Stimulated activated CD4-positive, alpha-beta T cell treated with anti-CD3 and anti-CD28 coated beads, Interleukin-1b, Interleukin-23, amount 100 ng/mL, for 4 hours (primary cell): ENCODE results near the gene NRAP.

ENCODE experiments used
- DNase-seq, 2 donors: peaks; one replicate each; pipeline ENCODE4 v3.0.0-alpha.2; 2020; ENCODE audit warnings: low read depth in 2 of 2

The NRAP gene

GRCh38 chr10:113663908-113664307 lies at the start of gene NRAP:
Gene NRAP, minus strand, starts transcription at chr10:113664041. Its CDS starts 159 bp downstream, at chr10:113663882.
- DNase-seq, result no peak

DNA sequence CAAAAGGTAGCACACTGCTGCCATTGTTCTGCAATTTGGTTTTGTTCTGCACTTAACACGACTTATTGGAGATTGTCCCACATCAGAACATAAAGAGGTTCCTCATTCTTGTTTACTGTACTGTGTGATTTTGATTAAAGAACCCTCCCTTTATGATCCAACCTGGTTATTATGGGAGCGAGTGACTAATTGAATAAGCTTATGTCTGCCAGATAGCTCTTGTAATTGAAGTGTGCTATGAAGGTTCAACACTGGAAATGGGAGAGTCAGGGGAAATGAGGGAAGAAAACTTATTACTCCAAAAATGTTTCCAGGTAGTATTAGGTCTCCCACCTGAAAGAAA lies 49.8 kb upstream of the NRAP start:
- DNase-seq, result no peak

DNA sequence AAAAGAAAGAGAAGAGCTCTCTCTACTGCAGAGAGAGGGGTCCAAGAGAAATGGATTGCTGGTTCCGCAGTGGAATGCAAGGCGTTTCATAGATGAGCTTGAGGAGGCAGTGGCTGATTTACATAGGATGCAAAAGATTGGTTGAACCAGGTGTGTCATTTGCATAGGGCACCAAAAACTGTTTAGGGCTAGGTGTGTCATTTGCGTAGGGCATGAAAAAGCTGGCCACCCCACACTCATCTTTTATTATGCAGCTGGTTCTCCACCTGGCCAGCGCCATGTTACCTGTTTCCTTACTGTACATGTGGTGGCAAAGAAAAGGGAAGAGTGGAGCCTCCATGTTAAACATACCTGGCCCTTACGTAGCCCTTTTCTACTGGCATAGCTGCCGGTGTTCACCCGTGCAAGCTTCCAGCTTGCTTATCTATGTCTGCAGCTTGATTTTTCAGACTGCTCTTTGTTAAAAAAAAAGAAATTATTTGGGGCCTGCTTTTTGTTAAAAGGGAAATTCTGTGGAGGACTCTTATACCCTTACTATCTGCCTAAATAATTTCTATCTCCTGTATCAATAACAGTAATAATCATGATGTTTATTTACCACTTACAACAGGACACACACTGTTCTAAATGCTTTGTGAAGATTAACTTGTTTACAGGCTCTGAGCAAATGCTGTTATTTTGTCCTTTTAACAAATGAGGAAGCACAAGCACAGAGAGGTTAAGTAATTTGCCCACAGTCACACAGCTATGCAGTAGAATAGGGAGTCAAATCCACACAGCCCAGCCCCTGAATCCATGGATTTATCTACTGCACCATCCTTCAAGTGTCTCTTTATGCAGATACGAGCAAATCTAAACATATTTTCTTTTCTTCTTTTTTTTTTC lies 49.2 kb upstream of the NRAP start:
- no peak for DNase-seq

DNA sequence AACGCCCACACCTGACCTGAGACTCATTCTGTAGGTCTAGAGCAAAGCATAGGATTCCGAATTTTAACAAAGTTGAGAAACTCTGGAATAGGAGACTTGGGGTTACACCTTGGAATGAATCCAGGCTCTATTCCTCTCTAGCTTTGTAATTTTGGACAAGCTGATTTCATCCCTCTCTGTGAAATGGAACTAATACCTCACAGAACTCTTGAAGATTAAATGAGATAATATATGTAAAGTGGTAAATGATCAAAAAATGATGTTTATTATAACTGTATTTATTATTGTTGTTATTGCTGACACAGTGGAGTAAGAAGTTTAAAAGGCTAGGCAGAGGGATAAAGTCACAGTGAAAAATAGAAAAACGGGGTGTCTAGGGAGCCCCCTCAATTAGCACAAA lies 48.2 kb upstream of the NRAP start:
- no peak for DNase-seq

GRCh38 chr10:113711142-113711541 lies 47.3 kb upstream of the NRAP start:
- no peak for DNase-seq

DNA sequence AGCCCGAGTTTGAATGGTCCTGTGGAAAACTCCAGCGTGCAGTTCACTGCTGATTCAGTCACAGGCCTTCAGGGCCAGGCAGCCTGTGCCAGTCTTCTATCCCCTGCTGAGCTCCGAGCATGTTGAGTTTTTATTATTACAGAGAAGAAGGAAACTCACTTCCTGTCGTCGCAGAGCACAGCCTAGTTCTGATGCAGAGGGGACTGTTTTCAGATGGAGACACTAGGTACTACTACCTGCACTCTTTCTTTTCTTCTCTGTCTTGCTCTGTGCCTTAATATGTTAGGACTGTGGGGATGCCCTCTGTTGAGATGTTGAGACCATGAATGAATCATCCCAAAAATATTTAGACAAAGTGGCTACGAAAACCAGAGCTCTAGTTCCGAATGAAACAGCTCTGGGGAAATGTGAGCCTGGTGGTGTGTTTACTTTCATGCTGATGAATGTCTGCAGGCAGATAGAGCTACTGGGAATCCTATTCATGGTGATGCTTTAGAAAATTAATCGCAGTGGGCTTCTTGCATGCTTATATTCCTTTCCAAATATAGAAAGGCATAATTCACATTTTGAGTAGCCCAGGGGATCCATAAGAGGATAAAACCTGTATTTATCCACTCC lies 45.5 kb upstream of the NRAP start:
- DNase-seq, result no peak

- DNase-seq, result no peak
These were observed 44.8 kb upstream of the NRAP start for GRCh38 chr10:113708640-113709039.

GRCh38 chr10:113706623-113707022 lies 42.8 kb upstream of the NRAP start:
- DNase-seq, result no peak

GRCh38 chr10:113705344-113705652 lies 41.5 kb upstream of the NRAP start:
- no peak for DNase-seq

DNA sequence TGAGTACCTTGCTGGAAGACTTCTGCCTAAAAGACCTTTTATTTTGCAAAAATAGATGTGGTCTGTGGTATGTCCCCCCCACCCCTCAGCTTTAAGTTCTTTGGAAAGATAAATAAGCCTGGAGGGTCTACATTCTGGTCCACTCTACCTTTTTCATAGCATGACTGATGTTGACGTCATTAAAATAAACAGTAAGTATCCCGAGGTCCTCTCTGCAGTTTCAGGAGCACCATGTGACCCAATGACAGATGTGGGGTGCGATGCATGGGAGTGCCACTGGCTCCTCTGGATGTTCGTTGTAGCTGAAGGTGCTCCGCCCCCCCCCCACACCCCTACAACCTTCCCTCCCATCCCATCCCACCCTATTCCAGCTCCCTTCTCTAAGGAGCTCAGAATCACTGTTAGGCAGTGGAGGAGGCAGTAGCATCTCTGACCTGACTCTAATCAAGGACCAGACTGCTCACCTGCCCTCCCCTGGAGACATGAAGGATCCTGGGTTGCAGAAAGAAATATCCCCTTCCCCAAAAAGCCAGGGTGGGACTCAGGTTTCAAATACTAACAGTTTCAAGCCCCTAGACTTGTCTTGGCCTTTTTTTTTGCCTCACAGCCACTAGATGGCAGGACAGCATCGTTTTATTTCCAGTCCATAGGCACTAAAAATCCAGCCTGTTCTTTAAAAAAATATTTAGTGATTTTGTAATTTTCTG lies 40.9 kb upstream of the NRAP start:
- no peak for DNase-seq

DNA sequence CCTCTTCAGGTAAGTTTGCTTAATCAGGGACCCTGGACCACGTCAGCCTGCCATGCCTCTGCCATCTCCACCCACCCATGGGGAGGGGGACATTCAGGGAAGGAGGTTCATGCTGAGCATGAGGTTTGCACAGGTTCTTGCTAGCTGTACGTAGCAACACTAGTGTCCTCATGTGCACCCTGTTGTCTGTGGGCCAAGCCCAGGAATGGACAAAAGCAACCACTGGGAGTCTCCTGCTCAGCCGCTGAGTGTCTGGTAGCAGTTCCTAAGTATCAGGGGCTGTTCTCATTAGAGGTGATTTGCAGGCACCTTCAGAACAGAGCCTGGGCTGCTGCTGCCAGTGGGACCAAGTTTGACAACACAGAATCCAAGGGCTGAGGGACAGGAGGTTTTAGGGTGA lies 33.8 kb upstream of the NRAP start:
- no peak for DNase-seq

DNA sequence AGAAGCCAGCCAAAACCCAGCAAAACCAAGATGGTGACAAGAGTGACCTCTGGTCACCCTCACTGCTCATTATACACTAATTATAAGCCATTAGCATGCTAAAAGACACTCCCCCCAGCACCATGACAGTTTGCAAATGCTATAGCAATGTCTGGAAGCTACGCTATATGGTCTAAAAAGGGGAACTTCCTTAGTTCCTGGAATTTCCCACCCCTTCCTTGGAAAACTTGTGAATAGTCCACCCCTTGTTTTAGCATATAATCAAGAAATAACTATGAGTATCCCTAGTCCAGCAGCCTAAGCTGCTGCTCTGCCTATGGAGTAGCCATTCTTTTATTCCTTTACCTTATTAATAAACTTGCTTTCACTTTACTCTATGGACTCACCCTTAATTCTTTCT lies 31.9 kb upstream of the NRAP start:
- no peak for DNase-seq

- DNase-seq, result no peak
These were observed 29.5 kb upstream of the NRAP start for GRCh38 chr10:113693348-113693747.

- DNase-seq, result no peak
These were observed 28.4 kb upstream of the NRAP start for GRCh38 chr10:113692271-113692670.

- DNase-seq, result no peak
These were observed 27.5 kb upstream of the NRAP start for GRCh38 chr10:113691381-113691780.

GRCh38 chr10:113690749-113691148 lies 26.9 kb upstream of the NRAP start:
- no peak for DNase-seq

GRCh38 chr10:113689574-113689973 lies 25.7 kb upstream of the NRAP start:
- no peak for DNase-seq

GRCh38 chr10:113689057-113689456 lies 25.2 kb upstream of the NRAP start:
- no peak for DNase-seq

- DNase-seq, result no peak
These were observed 23.2 kb upstream of the NRAP start for GRCh38 chr10:113687037-113687436.

DNA sequence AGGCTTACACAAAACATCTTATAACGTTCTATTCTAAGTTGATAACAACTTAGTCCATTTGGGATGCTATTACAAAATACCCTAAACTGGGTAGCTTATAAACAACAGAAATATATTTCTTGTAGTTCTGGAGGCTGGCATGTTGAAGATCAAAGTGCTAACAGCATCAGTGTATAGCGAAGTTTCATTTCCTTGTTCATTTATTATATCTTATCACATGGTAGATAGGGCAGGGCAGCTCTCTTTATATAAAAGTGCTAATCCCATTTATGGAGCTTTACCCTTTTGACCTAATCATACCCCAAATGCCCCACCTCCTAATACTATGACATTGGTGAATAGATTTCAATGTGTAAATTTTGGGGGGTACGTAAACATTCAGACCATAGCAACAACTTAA lies 22.2 kb upstream of the NRAP start:
- no peak for DNase-seq

DNA sequence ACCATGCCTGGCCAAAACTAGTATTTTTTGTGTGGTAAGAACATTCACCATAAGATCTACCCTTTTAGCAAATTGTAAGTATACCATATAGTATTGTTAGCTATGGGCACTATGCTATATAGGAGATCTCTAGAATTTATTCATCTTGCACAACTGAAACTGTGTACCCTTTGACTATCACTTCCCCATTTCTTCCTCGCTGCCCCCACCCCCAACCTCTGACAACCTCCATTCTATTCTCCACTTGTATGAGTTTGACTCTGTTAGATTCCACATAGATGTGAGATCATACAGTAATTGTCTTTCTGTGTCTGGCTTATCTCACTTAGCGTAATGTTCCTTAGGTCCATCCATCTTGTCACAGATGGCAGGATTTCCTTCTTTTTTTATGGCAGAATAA lies 19.5 kb upstream of the NRAP start:
- no peak for DNase-seq

DNA sequence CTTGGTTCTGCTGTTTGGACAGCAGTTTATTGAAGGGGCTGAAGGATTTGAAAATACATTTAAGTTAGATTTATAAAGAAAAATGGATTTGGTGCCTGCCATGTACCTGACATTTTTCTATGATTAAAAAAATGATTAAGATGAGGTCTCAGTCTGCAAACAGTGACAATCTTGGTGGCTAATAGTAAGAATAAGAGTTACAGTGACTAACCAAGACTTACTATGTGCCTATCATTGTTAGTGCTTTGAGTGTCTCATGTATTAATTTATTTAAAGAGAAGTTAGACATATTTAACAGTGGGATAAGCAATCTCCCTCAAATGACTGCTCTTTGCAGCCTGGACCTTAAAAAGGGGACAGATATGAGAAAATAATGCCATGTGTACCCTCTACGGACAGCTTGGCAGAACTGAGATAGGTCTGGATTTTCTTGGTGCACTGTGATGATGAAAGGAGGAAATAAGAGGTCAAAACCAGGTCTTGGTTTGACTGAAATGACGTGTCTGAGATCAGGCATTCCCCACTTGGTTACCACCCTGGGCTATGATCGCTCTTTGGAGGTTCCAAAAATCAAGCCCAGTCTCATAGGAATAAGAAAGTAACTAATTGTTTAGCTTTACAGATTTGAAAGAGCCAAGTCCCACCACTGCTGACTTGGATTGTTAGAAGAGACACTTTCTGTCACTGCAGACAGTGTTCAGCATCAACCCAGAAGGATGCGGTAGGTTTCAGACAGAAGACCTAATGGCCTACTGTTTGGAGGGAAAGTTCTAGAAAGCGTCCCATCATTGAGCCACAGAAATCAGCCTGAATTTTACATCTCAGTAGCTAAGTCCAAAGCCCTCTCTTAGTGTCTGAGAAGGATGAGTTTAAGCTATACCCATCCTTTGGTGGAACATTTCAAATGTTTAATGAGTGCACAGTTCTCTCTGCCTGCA lies 18.0 kb upstream of the NRAP start:
- no peak for DNase-seq
